Mucosa of descending colon (tissue), 3 donors: ENCODE results near the gene UTP3. TPM values are rescaled to one million over a fixed set of nuclear protein-coding genes. Genes with fewer than 3 reads are reported as not detected.

Source experiments
- ATAC-seq: fragments of 200-7000 bp; cut with Tn5 transposase; one replicate; pipeline ENCODE4 v1.9.1; 2020; ENCODE audit warnings: mild to moderate bottlenecking, moderate library complexity
- DNase-seq, 3 donors: peaks; one replicate each; pipeline ENCODE4 v3.0.0-alpha.2; 2020
- H3K36me3 ChIP-seq: fragments of 200-600 bp; one replicate; pipeline ENCODE4 v1.8.0; 2021; ENCODE audit warnings: low read depth, mild to moderate bottlenecking
- H3K4me1 ChIP-seq: fragments of 200-600 bp; one replicate; pipeline ENCODE4 v1.8.0; 2021; ENCODE audit warnings: low read depth, mild to moderate bottlenecking
- H3K4me3 ChIP-seq: fragments of 200-600 bp; one replicate; pipeline ENCODE4 v1.8.0; 2021; ENCODE audit warnings: mild to moderate bottlenecking
- H3K9me3 ChIP-seq: fragments of 200-600 bp; one replicate; pipeline ENCODE4 v1.8.0; 2021; ENCODE audit warnings: mild to moderate bottlenecking
- CTCF ChIP-seq: fragments of 200-600 bp; IDR thresholded peaks from one replicate; pipeline ENCODE4 v1.8.0; 2022; ENCODE audit warnings: antibody characterized with exemption, mild to moderate bottlenecking
- intact Hi-C, 2 donors: fragments of 100-400 bp; cut with DNase I in 1 of 2; cut with micrococcal nuclease in 1 of 2; formaldehyde crosslinking; loops; one replicate each; pipeline versions ENCODE4 v1.11.0 to v1.11.1; 2022; cut with DNase I, micrococcal nuclease
- total RNA-seq, 3 donors: library from RNA; stranded (reverse); fragmentation: NEBNext Ultra II Directional in 2 of 3; extraction: Animal tissue kit (Norgen Biotek cat#: 25700) in 2 of 3; gene quantifications; one replicate each; pipeline versions ENCODE4 v1.2.1 to v1.2.4, GENCODE V29; 2021 to 2023
- donor health status: DM: no; HTN: no; CAD: no; lungs with moderate emphysema.
- donor health status: DM: no; HTN: no; CAD: no.
- donor health status: DM: no; HTN: yes; CAD: no.

UTP3 gene
- total RNA-seq, 3 donors from 2014 or later: 15.8 to 23.4 (median 20.5) TPM

GRCh38 chr4:70737006-70737405, 48.7 kb downstream of the UTP3 start:
- intact Hi-C loops: no loop called here
- Histone ChIP-seq H3K4me3 (no peak overlapping the region), H3K36me3 (no peaks in the 10 kb centered on the region), H3K4me1 (peaks cover 12% of the 10 kb centered on the region), H3K9me3 (no peaks in the 10 kb centered on the region)
- DNase-seq: no peak
- TF ChIP-seq CTCF: no peak
- ATAC-seq: no peak

- Histone ChIP-seq H3K4me3 (no peak overlapping the region), H3K4me1 (peaks cover 12% of the 10 kb centered on the region), H3K9me3 (no peaks in the 10 kb centered on the region), H3K36me3 (no peaks in the 10 kb centered on the region)
- no peak for TF ChIP-seq CTCF
- DNase-seq (no peak), ATAC-seq (no peak)
- intact Hi-C loops: no loop called here
These were observed 49.1 kb downstream of the UTP3 start for GRCh38 chr4:70737409-70737808.

DNA sequence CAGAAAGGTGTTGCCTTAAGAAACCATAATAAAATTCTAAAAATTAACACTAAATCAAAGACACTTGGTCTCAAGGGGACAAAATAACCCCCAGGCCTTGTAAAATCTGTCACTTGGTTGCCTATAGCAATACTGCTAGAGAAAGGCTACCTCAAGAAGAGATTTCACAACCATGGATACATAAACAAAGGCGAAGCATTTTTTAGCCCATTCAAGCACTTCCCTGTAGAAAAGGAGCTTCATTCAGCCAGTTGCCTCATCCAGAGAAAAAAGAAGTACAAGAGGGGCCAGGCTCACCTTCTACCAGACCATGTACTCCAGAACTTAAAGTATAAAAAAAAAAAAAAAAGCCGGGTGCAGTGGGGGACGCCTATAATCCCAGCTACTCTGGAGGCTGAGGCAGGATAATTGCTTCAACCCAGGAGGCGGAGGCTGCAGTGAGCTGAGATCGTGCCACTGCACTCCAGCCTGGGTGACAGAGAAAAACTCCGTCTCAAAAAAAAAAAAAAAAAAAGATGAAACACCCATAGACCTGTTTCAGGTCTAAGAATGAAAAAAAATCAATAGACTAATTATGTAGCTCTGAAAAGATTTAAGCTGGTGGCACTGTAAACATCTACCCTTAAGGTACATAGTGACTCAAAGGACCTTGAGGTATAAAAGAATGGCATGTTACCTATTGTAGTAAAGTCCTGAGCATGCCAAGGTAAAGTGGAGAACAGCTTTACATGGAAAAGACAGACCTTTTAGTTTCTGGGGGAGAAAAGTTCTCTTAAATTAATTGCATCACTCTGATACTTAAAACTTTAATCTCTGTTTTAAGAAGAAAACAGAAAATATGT, 51.4 kb downstream of the UTP3 start:
- Histone ChIP-seq H3K9me3 (no peaks in the 10 kb centered on the region), H3K36me3 (no peaks in the 10 kb centered on the region), H3K4me3 (no peak overlapping the region), H3K4me1 (peaks cover 11% of the 10 kb centered on the region)
- intact Hi-C loops: no loop called here
- DNase-seq (no peak), ATAC-seq (no peak)
- no peak for TF ChIP-seq CTCF

Other genes starting within 250 kb of the UTP3 start
- gene MUC7, start 216.3 kb upstream of the UTP3 start, total RNA-seq: not detected
- not detected for gene AMTN, start 170.0 kb upstream of the UTP3 start, total RNA-seq
- not detected for gene AMBN, start 96.3 kb upstream of the UTP3 start, total RNA-seq
- gene ENAM, start 59.8 kb upstream of the UTP3 start, total RNA-seq: not detected
- 100 to 1,000 TPM; 258 to 602 (median 347) TPM for gene JCHAIN, start 22.0 kb upstream of the UTP3 start, total RNA-seq
- 10 to 100 TPM; 31.9 to 54.2 (median 46.0) TPM for gene RUFY3, start 33.4 kb downstream of the UTP3 start, total RNA-seq
- gene GRSF1, start 151.4 kb downstream of the UTP3 start, total RNA-seq: 10 to 100 TPM; 70.2 to 81.5 (median 70.6) TPM
- gene MOB1B, start 213.8 kb downstream of the UTP3 start, total RNA-seq: 10 to 100 TPM; 12.2 to 22.3 (median 12.8) TPM